ENCODE measurements around the gene TOR1B.

GRCh38 chr9:129828969-129829368 lies 26.0 kb downstream of the TOR1B start:
- TF ChIP-seq, protein P1, sequence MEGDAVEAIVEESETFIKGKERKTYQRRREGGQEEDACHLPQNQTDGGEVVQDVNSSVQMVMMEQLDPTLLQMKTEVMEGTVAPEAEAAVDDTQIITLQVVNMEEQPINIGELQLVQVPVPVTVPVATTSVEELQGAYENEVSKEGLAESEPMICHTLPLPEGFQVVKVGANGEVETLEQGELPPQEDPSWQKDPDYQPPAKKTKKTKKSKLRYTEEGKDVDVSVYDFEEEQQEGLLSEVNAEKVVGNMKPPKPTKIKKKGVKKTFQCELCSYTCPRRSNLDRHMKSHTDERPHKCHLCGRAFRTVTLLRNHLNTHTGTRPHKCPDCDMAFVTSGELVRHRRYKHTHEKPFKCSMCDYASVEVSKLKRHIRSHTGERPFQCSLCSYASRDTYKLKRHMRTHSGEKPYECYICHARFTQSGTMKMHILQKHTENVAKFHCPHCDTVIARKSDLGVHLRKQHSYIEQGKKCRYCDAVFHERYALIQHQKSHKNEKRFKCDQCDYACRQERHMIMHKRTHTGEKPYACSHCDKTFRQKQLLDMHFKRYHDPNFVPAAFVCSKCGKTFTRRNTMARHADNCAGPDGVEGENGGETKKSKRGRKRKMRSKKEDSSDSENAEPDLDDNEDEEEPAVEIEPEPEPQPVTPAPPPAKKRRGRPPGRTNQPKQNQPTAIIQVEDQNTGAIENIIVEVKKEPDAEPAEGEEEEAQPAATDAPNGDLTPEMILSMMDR (IDR thresholded peaks at IDR 0.05) = no peak
- no peak for TF ChIP-seq POLR2A (IDR thresholded peaks at IDR 0.05)

Data from uterus (tissue), 2 donors.